ENCODE data around the gene GLT1D1. TPM values are rescaled to one million over a fixed set of nuclear protein-coding genes. Genes with fewer than 3 reads are reported as not detected.

GLT1D1 gene
- total and polyA plus RNA-seq, 2 of the 8 experiments (the other 6 are each of a cell fraction or from before 2014, with no cell fraction given): 1.5 to 3.6 TPM

- no peak for TF ChIP-seq RBBP5 (IDR thresholded peaks at IDR 0.05; ENCODE audit: borderline replicate concordance, low read depth, low read length)
- TF ChIP-seq BACH1 (IDR thresholded peaks at IDR 0.05; ENCODE audit: low read length): no peak
- no peak for TF ChIP-seq CBX5 (IDR thresholded peaks at IDR 0.05; ENCODE audit: low read depth, low read length)
- TF ChIP-seq PHF8 (conservative IDR thresholded peaks at IDR 0.05; ENCODE audit: low read depth, low read length): no peak
- no peak for TF ChIP-seq SIRT6 (IDR thresholded peaks at IDR 0.05; ENCODE audit: low read length)
- TF ChIP-seq CHD1 (IDR thresholded peaks at IDR 0.05; ENCODE audit: low read depth, low read length): no peak
- TF ChIP-seq SP1 (IDR thresholded peaks at IDR 0.05; ENCODE audit: low read depth, low read length): no peak
- TF ChIP-seq RXRA (IDR thresholded peaks at IDR 0.05; ENCODE audit: insufficient read depth, low read depth, low read length): no peak
Measured at GRCh38 chr12:128863957-128864356, 10.7 kb downstream of the GLT1D1 start (continued).

Measured in H1 (cell line).